Measurements from ENCODE around the gene ANKS1A.
"Not testable (repeated sequence)": the region's sequence is repeated elsewhere in the genome, so short reads cannot be mapped to it uniquely, and the experiment has no call there.

The ANKS1A gene

DNA sequence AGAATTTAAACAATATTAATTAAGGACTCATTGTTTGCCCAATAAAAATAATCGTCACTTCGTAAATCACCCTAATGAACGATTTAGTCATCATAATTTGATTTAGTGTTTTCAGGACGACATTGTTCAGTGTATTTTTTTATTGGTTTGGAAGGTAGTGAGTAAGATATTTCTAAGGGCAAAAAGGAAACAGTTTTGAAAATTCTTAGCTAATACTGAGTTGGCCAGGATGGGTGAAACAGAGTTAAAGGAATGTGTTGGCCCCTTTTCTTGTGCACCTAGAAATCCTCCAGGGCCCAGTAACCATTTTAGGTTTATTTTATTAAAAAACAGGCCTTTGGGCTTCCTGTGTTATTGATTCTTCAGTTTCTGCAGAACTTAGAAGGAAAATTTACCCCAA lies 25.3 kb downstream of the ANKS1A start:
- H3K4me3 ChIP-seq (ENCODE audit: low read depth, low read length), result no peak overlapping the region

DNA sequence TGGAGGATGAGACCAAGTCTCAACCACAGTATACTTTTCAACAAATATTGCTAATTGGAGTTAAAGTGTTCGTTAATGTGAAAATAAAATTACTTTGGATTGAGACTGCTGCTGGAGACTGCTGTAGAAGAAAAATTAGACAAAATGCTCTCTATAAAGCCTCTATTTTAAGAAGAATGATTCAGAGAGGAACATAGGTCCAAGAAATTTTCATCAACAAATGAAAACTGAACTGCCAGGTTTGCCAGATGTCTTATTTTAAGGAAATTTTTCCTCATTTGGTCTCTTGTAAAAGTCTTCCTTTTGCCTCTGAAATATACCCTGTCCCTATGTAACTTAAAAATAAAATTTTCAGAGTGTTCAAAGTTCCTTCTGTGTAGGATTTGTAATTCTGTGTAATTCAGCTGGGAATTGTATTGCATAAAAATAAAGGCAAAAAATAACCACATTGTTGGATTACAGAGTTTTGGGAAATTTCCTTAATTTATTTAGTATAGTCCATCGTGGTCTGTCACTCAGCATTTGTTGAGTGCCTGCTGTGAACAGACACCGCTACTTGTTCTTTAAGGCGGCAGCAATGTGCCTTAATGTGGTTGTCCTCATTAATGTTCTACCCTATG lies 27.4 kb downstream of the ANKS1A start:
- no peak overlapping the region for H3K4me3 ChIP-seq (ENCODE audit: low read depth, low read length)

- H3K4me3 ChIP-seq (ENCODE audit: low read depth, low read length), result no peak overlapping the region
Observed at GRCh38 chr6:34917626-34918285, 28.7 kb downstream of the ANKS1A start.

GRCh38 chr6:34919651-34920050 lies 30.6 kb downstream of the ANKS1A start:
- no peak overlapping the region for H3K4me3 ChIP-seq (ENCODE audit: low read depth, low read length)

GRCh38 chr6:34920097-34920496 lies 31.0 kb downstream of the ANKS1A start:
- no peak overlapping the region for H3K4me3 ChIP-seq (ENCODE audit: low read depth, low read length)

DNA sequence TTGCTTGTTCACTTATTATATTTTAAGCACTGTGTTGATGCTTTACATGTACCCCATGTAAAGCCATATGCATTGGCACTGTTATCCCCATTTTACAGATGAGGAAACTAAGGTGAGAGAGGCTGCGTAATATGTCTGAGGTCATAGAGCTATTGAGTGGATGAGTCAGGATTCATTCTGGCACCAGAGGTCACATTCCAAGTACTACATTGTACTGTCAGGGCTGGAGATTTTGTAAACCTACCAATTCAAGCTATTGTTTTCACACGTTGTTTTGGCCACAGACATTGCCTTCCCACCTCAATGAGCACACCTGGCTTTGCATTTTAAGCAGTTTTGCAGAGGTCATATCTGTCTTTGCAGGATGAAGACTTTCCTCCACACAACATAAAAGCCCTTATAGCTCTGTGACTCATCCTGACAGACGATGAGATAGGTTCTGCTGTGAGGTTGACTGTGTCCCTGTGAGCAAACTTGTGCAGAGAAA lies 33.2 kb downstream of the ANKS1A start:
- no peak overlapping the region for H3K4me3 ChIP-seq (ENCODE audit: low read depth, low read length)

GRCh38 chr6:34924831-34925625 lies 36.0 kb downstream of the ANKS1A start:
- no peak overlapping the region for H3K4me3 ChIP-seq (ENCODE audit: low read depth, low read length)

DNA sequence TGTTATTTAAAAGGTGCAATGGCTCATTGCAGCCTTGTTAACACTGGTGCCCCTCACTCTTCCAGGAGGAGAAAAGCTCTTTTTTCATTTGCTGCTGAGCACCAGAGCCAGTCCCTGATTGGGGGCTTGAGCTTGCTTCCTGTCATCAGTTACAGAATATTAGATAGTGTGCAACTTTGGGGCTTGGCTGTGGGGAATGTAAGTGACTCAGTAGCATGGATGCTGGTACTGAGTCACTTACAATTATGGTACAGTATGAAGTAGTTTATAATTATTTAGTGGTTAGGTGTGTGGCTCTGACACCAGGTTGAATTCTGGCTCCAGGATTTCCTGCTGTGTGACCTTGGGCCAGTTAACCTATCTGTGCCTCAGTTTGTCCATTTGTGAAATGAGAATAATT lies 37.6 kb downstream of the ANKS1A start:
- H3K4me3 ChIP-seq (ENCODE audit: low read depth, low read length), result no peak overlapping the region

GRCh38 chr6:34928220-34928619 lies 39.2 kb downstream of the ANKS1A start:
- no peak overlapping the region for H3K4me3 ChIP-seq (ENCODE audit: low read depth, low read length)

- no peak overlapping the region for H3K4me3 ChIP-seq (ENCODE audit: low read depth, low read length)
Observed at GRCh38 chr6:34928695-34929094, 39.6 kb downstream of the ANKS1A start.

DNA sequence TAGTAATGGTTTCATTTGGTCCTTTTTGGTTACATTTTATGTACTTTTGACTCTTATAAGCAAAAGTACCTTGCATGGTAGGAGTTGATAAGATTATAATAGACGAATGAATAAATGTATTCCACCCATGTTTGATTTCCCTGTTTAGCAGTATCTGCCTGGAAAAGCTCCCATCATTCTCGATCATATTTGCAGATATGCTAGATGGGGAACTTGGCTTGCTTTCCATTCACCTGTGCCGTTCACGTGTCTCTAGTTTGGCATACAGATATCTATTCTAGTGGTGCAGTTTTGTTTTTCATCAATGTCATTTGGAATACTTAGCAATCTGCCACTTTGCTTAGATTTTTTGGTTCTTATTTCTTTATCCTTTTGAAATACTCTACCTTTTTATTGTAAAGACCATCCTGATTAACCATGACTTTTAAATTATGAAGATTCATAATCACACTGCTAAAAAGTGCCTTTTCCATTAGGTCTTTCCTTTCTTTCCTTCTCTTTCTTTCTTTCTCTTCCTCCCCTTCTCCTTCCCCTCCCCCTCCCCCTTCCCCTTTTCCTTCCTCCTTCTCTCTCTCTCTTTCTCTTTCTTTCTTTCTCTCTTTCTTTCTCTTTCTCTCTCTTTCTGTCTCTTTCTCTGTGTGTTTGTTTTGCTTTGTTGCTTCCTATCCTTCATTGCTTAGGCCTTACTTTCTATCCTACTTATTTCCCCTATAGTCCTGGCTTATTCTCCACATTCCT lies 40.4 kb downstream of the ANKS1A start:
- no peak overlapping the region for H3K4me3 ChIP-seq (ENCODE audit: low read depth, low read length)

DNA sequence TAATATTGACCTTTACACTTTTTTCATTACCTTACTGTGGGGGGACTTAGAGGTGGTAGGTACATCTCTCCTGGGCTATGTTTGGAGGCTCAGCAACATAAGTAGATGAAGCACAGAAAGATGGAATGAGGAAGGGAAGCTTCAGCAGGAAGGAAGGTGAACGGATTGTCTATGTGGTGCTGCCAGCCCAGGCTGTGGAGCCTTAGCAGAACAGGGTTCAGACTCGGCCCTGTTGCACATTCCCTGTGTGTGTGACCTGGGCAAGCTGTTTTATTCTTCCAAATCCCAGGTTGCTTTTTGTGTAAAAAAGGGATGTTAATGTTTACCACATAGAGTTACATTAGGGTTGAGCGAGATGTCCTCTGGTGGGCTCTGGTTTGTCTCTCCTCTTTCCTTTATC lies 41.2 kb downstream of the ANKS1A start:
- no peak overlapping the region for H3K4me3 ChIP-seq (ENCODE audit: low read depth, low read length)

- not testable (repeated sequence) for H3K4me3 ChIP-seq (ENCODE audit: low read depth, low read length)
Observed at GRCh38 chr6:34932202-34932601, 43.1 kb downstream of the ANKS1A start.

GRCh38 chr6:34934516-34934915 lies 45.5 kb downstream of the ANKS1A start:
- H3K4me3 ChIP-seq (ENCODE audit: low read depth, low read length), result no peak overlapping the region

- H3K4me3 ChIP-seq (ENCODE audit: low read depth, low read length), result no peak overlapping the region
Observed at GRCh38 chr6:34938268-34938667, 49.2 kb downstream of the ANKS1A start.

GRCh38 chr6:34940030-34940434 lies 51.0 kb downstream of the ANKS1A start:
- H3K4me3 ChIP-seq (ENCODE audit: low read depth, low read length), result no peak overlapping the region

DNA sequence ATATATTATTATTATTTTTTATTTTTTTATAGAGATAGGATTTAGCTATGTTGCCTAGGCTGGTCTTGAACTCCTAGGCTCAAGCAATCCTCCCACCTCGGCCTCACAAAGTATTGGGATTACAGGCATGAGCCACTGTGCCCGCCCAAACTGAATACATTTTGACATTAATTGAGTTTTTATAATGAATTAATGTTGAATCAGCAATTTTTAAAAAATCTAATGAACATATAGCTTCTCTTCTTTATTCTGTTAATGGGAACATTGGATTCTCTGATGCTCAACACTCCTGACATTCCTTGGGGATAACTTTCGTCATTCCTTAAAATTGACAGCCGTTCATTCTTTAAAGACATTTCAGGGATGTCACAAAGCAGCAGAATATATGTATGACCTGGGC lies 52.4 kb downstream of the ANKS1A start:
- H3K4me3 ChIP-seq (ENCODE audit: low read depth, low read length), result no peak overlapping the region

- H3K4me3 ChIP-seq (ENCODE audit: low read depth, low read length), result no peak overlapping the region
Observed at GRCh38 chr6:34945317-34945716, 56.3 kb downstream of the ANKS1A start.

DNA sequence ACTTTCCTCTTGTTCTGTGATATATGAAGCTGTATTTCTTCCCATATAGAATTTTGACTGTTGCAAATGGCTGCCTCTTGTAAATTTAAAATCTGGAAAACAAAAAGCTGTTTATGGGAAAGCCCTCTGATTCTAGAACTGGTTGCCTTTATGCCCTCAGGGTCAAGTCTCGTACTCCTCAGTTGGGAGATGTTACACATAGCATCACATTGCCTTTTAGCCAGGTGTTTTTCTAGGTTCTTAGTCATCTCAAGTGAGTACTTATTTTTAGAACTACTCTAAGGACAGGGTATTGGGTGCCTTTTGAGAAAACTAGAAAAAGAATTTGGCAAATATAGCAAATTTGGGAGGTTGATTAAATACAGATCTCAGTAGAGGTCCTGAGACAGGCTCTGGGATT lies 58.5 kb downstream of the ANKS1A start:
- no peak overlapping the region for H3K4me3 ChIP-seq (ENCODE audit: low read depth, low read length)

GRCh38 chr6:34949636-34950035 lies 60.6 kb downstream of the ANKS1A start:
- no peak overlapping the region for H3K4me3 ChIP-seq (ENCODE audit: low read depth, low read length)

DNA sequence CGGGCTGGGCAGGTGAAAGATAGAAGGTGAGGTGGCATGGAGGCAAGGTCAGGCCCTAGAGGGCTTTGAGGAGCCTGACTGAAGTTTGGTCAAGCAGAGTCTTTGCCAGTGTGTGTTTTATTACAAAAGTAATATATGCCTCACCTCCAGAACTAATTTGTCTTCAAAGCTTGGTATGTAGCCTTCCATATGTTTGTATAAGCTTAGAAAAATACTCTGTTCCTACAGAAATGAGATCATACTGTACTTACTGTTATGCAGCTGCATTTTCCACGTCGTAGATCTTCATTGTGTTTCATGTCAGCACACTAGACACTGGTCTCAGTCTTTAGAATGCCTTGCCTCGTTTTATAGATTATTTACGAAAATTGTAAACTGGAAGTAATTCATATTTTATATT lies 61.8 kb downstream of the ANKS1A start:
- H3K4me3 ChIP-seq (ENCODE audit: low read depth, low read length), result no peak overlapping the region

Measured in iPS-11a (cell line).